ENCODE data around the gene TIMP4.

GRCh38 chr3:12131351-12132090, 27.2 kb downstream of the TIMP4 start:
- TF ChIP-seq CTCF (IDR thresholded peaks at IDR 0.05) (no peak), POLR2AphosphoS5 (IDR thresholded peaks at IDR 0.05; ENCODE audit: insufficient read depth in 1 of 2, low read depth in 1 of 2) (no peak), POLR2A (IDR thresholded peaks at IDR 0.05) (no peak)

Data from vagina (tissue), 2 donors.